Measurements from ENCODE around the gene CYP27A1. TPM values are rescaled to one million over a fixed set of nuclear protein-coding genes. Genes with fewer than 3 reads are reported as not detected.

CYP27A1 gene
- total and polyA plus RNA-seq, 2 of the 4 experiments (the other 2 are of a cell fraction): 5.2 to 5.3 TPM

DNA sequence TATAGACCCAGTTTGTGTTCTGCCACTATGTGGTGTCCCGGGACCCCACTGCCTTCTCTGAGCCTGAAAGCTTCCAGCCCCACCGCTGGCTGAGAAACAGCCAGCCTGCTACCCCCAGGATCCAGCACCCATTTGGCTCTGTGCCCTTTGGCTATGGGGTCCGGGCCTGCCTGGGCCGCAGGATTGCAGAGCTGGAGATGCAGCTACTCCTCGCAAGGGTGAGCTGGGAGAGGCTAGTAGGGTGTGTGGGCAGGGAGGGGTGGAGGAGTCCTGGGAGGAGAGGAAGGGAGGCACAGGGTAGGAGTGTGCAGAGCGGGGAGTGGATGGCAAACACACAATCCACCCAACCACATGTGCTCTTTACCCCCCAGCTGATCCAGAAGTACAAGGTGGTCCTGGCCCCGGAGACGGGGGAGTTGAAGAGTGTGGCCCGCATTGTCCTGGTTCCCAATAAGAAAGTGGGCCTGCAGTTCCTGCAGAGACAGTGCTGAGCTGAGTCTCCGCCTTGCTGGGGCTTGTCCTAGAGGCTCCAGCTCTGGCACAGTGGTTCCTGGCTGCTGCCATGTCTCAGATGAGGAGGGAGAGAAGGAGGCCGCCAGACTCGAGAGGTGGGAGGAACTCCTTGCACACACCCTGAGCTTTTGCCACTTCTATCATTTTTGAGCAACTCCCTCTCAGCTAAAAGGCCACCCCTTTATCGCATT is 32.7 kb downstream of the CYP27A1 start:
- WGBS, 2 experiments (ENCODE audit: extremely low coverage in 2 of 2, insufficient read length in 1 of 2): 93% methylated on average over 3 of the region's 13 CpGs; no CpG with 5 or more reads in 1 of the 2 experiments
- H4K5ac ChIP-seq (ENCODE audit: low read depth, low read length): no peak overlapping the region
- no peaks in the 10 kb centered on the region; the same call in 1 of the 2 replicates for H3K27me3 ChIP-seq (ENCODE audit: control insufficient read depth, insufficient read depth, low read length)
- no peak overlapping the region for H3K9ac ChIP-seq (ENCODE audit: low read depth, low read length)
- BruUV-seq (replicated peaks): no TSS peak
- H3K4me1 ChIP-seq (ENCODE audit: control insufficient read depth, insufficient read depth, low read length): no peaks in the 10 kb centered on the region; the same call in 1 of the 2 replicates
- no peak overlapping the region for H3K4me2 ChIP-seq (ENCODE audit: low read depth, low read length)
- dilution Hi-C loops (cut with HindIII; ENCODE audit: low sequenced_read_pairs, unreplicated experiment): no loop called here
- ChIA-PET POLR2A (ENCODE audit: unreplicated experiment) (no interaction called here), CTCF (no interaction called here)
- H3K18ac ChIP-seq (ENCODE audit: low read depth, low read length): no peak overlapping the region
- DNase-seq (no peak), ATAC-seq (ENCODE audit: low read depth) (no peak)
- no peak overlapping the region for H2BK120ac ChIP-seq (ENCODE audit: low read depth, low read length)
- in situ Hi-C loops (cut with MboI; ENCODE audit: low sequenced_read_pairs): no loop called here
- intact Hi-C loops (cut with micrococcal nuclease): no loop called here
- no peak overlapping the region for H3K4me3 ChIP-seq (ENCODE audit: insufficient read depth, low read depth, low read length)
- no peak overlapping the region for H2BK20ac ChIP-seq (ENCODE audit: low read depth, low read length)
- no peaks in the 10 kb centered on the region for H3K79me1 ChIP-seq (ENCODE audit: low read depth in 1 of 2, low read length in 2 of 2)
- H3K27ac ChIP-seq (ENCODE audit: insufficient read depth, low read length): no peak overlapping the region
- no peak overlapping the region for H3K14ac ChIP-seq (replicated peaks; ENCODE audit: low read depth, low read length)
- no peak overlapping the region for H2BK15ac ChIP-seq (ENCODE audit: low read depth, low read length)
- no peak overlapping the region for H3K4ac ChIP-seq (ENCODE audit: low read depth, low read length)
- H3K9me1 ChIP-seq (ENCODE audit: insufficient read depth, low read length): peaks cover under 1% of the 10 kb centered on the region; the same call in 1 of the 2 replicates
- H4K91ac ChIP-seq (ENCODE audit: insufficient read depth, low read depth, low read length): no peak overlapping the region
- TF ChIP-seq, protein P1, sequence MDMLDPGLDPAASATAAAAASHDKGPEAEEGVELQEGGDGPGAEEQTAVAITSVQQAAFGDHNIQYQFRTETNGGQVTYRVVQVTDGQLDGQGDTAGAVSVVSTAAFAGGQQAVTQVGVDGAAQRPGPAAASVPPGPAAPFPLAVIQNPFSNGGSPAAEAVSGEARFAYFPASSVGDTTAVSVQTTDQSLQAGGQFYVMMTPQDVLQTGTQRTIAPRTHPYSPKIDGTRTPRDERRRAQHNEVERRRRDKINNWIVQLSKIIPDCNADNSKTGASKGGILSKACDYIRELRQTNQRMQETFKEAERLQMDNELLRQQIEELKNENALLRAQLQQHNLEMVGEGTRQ (IDR thresholded peaks at IDR 0.05; ENCODE audit: low read depth, low read length): no peak
- TF ChIP-seq CHD1 (IDR thresholded peaks at IDR 0.05; ENCODE audit: low read depth, low read length) (no peak), MAZ (IDR thresholded peaks at IDR 0.05; ENCODE audit: borderline replicate concordance, low read depth, low read length) (no peak), RCOR1 (IDR thresholded peaks at IDR 0.05; ENCODE audit: insufficient replicate concordance, low read length) (no peak), BHLHE40 (IDR thresholded peaks at IDR 0.05; ENCODE audit: low read depth, low read length) (no peak), ELK1 (IDR thresholded peaks at IDR 0.05; ENCODE audit: borderline replicate concordance, low read depth, low read length) (no peak), RFX5 (IDR thresholded peaks at IDR 0.05; ENCODE audit: low read depth, low read length) (no peak)
- TF ChIP-seq, protein P2, sequence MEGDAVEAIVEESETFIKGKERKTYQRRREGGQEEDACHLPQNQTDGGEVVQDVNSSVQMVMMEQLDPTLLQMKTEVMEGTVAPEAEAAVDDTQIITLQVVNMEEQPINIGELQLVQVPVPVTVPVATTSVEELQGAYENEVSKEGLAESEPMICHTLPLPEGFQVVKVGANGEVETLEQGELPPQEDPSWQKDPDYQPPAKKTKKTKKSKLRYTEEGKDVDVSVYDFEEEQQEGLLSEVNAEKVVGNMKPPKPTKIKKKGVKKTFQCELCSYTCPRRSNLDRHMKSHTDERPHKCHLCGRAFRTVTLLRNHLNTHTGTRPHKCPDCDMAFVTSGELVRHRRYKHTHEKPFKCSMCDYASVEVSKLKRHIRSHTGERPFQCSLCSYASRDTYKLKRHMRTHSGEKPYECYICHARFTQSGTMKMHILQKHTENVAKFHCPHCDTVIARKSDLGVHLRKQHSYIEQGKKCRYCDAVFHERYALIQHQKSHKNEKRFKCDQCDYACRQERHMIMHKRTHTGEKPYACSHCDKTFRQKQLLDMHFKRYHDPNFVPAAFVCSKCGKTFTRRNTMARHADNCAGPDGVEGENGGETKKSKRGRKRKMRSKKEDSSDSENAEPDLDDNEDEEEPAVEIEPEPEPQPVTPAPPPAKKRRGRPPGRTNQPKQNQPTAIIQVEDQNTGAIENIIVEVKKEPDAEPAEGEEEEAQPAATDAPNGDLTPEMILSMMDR (conservative IDR thresholded peaks at IDR 0.05; ENCODE audit: low read depth, low read length): no peak
- H4K8ac ChIP-seq (ENCODE audit: low read depth in 2 of 2, low read length in 2 of 2): no peak overlapping the region
- H3K36me3 ChIP-seq (ENCODE audit: control insufficient read depth, insufficient read depth, low read length): peaks cover 27% of the 10 kb centered on the region
- no peak overlapping the region for H2AK9ac ChIP-seq (replicated peaks; ENCODE audit: low read depth, low read length, poor library complexity)
- H3K9me3 ChIP-seq (ENCODE audit: control insufficient read depth, insufficient read depth, low read length): no peaks in the 10 kb centered on the region
- H4K20me1 ChIP-seq (ENCODE audit: insufficient read depth, low read length): no peaks in the 10 kb centered on the region
- no peak overlapping the region for H2AK5ac ChIP-seq (ENCODE audit: low read depth, low read length)
- H3K23ac ChIP-seq (ENCODE audit: low read depth, low read length): no peak overlapping the region
- H3K56ac ChIP-seq (ENCODE audit: extremely low read depth, insufficient read depth, low read length): no peak overlapping the region
- H2AFZ ChIP-seq (replicated peaks; ENCODE audit: low read length, poor library complexity): no peak overlapping the region
- no peak overlapping the region for H2BK5ac ChIP-seq (ENCODE audit: low read depth, low read length, poor library complexity, severe bottlenecking)

Measured in IMR-90 (cell line).